ENCODE results near the gene ARHGAP19.

GRCh38 chr10:97222326-97222961 lies 70.0 kb downstream of the ARHGAP19 start:
- TF ChIP-seq CTCF (IDR thresholded peaks at IDR 0.05; ENCODE audit: low read length) = no peak
- TF ChIP-seq EZH2 (optimal IDR thresholded peaks at IDR 0.05; ENCODE audit: low read depth, low read length) = no peak
- no peak for TF ChIP-seq EZH2phosphoT487 (IDR thresholded peaks at IDR 0.05; ENCODE audit: low read length)
